Measurements from ENCODE around the gene PYY.

DNA sequence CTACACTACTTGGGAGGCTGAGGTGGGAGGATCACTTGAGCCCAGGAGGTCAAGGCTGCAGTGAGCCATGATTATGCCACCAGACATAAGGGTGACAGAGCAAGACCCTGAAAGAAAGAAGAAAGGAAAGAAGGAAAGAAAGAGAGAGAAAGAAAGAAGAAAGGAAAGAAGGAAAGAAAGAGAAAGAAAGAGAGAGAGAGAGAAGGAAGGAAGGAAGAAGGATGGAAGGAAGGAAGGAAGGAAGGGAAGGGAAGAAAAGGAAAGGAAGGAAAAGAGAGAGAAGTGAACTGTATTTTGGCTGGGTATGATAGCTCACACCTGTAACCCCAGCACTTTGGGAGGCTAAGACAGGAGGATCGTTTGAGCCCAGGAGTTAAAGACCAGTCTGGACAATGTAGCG, 24.3 kb upstream of the PYY start:
- TF ChIP-seq, protein P1, sequence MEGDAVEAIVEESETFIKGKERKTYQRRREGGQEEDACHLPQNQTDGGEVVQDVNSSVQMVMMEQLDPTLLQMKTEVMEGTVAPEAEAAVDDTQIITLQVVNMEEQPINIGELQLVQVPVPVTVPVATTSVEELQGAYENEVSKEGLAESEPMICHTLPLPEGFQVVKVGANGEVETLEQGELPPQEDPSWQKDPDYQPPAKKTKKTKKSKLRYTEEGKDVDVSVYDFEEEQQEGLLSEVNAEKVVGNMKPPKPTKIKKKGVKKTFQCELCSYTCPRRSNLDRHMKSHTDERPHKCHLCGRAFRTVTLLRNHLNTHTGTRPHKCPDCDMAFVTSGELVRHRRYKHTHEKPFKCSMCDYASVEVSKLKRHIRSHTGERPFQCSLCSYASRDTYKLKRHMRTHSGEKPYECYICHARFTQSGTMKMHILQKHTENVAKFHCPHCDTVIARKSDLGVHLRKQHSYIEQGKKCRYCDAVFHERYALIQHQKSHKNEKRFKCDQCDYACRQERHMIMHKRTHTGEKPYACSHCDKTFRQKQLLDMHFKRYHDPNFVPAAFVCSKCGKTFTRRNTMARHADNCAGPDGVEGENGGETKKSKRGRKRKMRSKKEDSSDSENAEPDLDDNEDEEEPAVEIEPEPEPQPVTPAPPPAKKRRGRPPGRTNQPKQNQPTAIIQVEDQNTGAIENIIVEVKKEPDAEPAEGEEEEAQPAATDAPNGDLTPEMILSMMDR (IDR thresholded peaks at IDR 0.05): no peak
- TF ChIP-seq POLR2A (IDR thresholded peaks at IDR 0.05): no peak

Data from right lobe of liver (tissue), 4 donors.